ENCODE measurements around the gene MYO1C.

Gene MYO1C

DNA sequence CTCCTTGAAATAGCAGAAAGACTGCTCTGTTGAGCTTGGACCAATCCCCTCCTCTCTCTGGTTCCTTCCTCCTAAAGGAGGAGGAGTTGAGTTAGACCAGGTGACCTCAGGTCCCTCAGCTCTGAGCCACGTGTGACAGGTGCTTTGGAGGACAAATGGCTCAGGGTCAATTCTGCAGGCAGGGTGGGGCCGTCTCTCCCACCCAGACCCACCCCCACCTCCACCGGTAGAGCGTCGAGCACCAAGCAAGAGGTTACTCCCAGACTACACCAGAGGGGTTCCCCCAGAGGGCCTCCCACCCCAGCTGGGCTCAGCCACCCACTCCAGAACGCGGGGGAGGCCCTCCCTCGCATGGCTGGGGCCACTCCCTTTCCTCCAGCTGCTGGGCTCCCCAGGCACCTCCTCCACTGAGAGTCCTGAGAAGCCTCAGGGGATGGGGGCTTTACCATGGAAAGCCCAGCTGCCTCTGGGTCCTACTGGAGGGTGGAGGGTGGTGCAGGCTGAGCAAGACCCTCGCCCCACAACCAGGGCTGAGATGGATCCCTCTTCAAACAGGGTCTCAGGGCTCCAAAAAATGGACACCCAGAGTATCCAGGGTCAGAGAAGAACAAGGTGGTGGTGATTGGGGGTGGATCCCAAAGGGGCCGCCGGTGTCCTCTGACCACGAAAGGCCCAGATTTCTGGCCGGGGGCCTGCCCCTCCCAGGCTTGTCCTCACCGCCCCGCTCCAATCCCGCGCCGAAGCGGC, 7.6 kb downstream of the MYO1C start:
- peak; percentile 61 to 73 (median 66) for DNase-seq

DNA sequence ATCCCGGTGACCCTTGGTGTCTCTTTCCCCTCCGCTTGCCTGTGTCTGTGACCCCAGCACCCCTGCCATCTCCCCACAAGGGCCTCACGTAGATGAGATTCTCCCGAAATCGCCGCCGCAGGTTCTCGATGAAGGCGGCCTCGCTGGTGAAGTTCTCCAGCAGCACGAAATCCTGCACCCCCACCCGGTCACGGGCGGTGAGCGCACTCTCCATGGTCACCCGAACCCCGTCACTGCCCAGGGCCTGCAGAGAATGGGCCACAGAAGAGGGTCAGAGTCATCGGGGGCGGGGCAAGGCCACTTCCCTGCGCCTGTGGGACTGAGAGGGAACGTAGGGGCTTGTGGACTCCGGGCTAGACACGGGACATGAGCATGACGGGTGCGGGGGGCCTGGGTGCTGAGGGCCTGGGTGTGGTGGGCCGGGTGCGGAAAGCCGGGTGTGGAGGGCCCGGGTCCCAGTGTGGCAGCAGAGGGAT, 8.4 kb downstream of the MYO1C start:
- DNase-seq, result no peak

DNA sequence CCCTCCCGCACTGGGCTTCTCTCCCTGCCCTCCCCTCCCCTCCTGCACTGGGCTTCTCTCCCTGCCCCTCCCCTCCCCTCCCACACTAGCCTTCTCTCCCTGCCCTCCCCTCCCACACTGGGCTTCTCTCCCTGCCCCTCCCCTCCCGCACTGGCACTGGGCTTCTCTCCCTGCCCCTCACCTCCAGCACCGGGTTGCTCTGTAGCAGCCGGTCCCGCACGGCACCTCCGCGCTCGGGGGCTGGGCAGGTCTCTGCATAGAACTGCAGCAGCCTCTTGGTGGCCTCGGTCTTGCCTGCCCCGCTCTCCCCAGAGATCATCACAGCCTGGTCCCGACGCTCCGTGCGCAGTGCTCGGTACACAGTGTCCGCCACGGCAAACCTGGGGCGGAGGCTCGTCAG, 9.8 kb downstream of the MYO1C start:
- no peak for DNase-seq

DNA sequence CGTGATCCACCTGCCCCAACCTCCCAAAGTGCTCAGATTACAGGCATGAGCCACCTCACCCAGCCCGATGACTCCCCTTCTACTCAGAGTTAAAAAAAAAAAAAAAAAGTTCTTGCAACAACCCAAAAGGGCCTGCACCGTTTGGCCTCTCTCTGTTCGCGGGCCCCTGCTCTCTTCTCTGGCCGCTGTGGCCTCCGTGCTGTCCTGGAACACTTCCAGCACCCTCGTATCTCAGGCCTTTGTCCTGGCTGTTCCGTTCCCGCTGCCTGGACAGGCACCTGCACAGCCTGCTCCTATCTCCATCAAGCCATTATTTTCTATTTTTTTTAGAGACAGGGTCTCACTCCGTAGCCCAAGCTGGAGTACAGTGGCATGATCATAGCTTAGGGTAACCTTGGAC, 10.8 kb downstream of the MYO1C start:
- no peak for DNase-seq

DNA sequence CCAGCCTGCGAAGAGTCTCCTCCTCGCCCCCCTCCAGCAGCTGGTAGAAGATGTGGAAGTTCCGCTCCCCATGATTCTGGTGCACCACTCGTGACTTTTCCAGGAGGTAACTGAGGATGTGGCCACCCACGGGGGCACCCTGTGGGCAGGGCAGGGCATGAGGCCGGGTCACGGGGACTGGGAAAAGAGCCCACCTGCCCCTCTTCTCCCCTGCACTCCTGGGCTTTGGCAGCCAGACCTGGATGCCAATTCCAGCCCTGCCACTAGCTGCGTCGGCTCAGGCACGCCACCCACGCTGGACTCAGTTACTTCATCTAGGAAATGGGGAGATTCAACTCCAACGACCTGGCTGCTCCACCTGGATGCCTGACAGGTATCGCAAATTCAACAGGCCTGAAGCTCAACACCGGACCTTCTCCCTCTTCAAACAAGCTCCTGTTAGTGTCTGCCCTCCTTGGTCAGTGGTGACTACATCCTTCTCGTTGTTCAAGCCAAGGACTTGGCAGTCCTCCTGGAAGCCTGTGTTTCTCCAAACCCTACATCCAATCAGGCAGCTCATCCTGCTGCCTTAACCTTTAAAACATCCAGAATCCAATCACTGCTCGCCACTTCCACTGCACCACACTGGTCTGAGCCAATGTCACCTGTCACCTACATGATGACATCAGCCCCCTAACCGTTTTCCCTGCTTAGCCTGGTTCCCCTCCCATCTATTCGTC, 11.6 kb downstream of the MYO1C start:
- no peak for DNase-seq

DNA sequence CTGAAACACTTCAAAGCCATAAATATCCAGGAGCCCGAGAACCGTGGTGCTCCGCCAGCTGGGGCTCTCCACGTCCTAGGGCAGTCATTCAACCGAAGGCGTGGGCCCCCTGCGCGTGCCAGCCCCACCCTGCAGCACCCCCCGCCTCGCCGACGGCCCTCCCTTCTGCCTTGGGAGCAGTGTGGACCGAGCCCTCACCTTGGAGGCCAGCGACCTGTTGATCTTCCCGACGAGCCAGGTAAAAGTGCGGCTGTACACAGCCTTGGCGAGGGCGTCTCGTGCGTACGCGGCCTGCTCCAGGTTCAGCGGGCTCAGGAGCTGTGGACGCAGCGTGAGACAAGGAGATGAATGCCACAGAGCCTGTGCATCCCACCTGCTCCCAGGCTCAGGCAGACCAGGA, 14.1 kb downstream of the MYO1C start:
- DNase-seq, result no peak

DNA sequence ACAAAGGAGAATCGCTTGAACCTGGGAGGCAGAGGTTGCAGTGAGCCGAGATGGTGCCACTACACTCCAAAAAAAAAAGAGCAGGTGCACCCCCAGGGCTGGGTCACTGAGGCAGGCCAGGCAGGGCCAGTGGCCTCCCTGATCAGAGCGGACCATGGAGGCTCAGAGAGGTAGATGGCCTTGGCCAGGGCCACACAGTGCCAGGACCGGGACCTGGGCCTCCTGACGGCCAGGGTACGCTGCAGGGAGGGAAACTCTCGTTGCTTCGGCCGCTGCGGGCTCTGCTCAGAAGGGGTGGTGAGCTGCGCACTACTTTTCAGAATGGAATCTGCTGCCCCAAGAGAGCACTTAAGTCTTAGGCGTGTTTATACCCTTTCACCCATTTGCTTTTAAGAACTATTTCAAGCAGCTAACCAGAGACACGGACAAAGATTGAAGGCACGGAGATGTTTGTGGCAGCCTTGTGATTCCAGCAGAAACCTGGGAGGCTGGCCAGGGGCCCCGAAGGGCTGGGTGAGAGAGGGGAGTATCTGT, 17.1 kb downstream of the MYO1C start:
- no peak for DNase-seq

DNA sequence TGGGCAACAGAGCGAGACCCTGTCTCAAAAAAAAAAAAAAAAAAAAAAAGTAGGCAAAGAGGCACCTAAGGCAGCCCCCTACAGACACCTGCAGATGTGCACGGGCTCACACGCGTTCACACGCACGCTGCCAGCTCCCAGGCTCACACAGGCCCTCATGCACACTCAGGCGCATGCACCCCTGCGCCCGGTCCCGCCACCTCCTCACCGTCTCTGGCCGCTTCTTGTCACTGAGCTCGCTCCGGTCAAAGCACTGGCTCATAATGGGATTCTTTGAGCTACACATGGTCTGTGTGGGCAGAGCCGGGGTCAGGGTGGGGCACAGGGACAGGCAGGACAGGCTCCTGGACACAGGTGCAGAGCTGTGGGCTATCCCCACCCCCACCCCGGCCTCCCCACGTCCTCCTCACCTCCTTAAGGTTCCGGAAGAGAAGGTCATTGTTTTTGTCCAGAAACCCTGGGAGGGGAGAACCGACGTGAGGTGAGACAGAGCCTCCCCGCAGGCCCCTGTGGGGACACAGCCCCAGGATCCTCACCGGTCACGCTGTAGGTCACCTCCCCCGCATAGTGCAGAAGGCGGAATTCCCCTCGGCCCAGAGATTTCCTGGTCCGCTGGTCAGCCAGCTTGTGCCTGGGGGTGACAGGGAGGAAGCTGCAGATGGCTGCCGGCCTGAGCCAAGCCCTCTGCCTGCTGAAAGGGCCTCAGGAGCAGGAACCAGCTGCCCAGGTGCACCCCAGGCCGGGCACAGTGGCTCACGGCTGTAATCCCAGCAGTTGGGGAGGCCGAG, 17.9 kb downstream of the MYO1C start:
- peak; percentile 46 to 67 (median 49) for DNase-seq

DNA sequence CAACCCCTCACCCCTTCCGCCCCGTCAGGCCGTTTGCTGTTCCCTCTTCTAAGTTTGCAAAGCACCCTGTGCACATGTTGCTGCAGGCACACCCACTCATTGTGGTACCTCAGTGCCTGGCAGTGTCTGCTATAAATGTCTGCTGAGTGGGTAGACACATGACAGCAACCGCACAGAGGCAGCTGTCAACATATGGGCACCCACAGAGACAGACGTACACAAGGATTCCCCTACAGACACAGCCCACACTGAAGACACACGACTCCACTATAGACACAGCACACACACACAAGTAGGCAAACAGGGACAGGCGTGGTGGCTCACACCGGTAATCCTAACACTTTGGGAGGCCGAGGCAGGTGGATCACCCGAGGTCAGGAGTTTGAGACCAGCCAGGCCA, 18.6 kb downstream of the MYO1C start:
- peak; percentile 77 to 80 (median 79) for DNase-seq

DNA sequence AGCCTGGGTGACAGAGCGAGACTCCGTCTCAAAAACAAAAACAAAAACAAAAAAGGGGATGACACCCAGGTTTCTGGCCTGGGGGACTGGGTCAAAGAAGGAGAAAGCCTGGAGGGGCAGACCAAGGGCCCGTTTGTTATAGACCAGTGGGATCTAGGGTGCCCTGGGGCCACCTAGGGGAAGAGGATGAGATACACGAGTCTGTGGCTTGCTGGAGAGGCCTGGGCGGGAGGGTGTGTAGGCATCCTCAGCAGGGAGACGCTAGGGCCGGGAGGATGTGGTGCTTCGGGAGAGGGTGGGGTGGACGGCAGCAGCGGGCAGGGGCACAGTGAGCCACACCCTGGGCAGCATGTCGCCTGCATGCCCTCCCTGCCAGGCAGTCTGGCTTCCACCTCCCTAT, 19.3 kb downstream of the MYO1C start:
- DNase-seq, result peak in 2 of 3 donors; percentile 44 to 52

DNA sequence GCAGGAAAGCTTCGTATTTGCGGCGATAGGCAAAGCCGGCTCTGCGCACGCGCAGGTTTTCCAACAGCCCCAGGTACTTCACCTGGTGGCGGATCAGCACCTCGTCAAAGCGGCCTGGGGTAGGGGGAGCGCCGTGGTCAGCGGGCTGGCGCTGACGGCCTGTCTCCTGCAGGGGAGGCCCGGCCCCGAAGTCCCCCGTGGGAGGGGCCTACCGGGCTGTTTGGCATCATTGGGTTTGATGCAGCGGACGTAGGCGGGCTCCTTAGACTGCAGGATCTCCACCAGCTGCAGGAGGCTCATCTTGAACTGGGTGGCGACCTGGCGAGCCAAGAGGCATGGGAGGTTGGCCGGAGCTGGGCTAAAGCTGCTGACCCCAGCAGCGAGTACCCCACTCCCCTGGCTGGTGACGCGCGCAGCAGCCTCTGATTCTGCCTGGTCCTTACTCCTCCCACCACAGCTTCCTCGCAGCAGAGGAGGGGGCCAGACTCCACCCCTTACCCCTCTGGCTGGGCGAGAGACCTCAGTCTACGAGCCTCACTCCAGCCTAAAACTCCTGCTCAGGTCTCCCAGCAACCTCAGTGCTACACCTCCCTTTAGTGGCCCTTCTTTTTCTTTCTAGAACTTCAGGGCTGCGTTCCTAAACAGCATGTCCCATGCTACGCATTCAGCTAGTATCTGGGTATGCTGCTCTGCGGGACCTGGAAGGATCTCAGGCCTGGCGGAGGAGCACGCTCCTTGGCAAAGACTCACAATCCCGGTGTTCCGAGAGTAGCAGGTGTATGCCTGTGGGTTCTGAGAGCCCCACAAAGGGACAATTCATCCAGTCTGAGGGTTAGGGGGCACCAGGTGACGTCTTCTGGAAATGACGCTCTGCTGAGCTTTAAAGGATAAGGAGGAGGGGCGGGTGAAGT, 20.3 kb downstream of the MYO1C start:
- DNase-seq, result no peak

DNA sequence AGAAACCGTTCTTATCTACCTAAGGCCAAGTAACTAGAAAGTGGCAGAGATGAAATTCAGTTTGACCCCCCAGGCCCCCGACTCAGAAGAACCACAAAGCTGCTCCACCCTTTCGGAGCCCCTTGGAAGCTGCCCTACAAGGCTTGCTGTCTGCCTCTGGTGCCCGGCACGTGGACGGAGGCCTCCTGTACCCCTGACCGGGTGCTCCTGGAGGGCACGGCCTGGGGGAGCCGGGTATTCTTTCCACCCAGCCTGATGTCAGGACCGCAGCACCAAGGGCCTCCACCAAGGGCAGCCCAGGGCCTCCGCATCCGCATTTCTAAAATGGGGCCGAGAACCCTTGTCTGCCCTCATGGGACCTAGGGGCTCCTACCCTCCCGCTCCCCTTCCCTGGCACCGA, 21.0 kb downstream of the MYO1C start:
- no peak for DNase-seq

DNA sequence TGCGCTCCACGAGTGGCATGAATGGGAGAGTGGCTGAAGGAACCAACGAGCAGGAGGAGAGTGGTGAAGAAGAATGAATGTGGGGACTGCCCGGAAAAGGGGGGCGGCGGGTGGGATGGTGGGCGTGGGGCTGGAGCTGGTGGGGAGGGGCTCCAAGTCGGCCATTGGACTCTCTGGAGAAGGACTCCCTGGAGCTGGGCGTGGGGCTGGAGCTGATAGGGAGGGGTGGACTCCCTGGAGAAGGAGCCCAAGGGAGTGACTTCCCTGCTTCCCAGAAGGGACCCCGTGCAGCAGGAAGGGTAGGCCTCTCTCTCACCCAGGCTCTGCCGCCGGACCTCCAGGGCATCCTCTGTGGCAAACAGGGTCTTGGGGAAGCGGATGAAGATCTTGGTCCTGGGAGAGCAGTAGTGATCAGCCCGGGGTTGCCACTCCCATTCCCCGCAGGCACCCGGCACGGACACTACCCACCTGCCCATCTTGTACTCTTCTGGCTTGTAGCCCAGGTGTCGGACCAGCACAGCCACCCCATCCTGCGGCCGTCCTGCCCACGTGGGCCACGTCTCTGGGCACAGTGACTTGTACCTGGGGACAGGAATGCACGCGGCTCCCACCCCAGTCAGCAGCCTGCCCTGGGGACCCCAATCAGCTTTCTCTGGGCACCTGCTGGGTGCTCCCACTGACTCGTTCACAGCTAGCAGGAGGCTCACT, 21.6 kb downstream of the MYO1C start:
- DNase-seq, result no peak

DNA sequence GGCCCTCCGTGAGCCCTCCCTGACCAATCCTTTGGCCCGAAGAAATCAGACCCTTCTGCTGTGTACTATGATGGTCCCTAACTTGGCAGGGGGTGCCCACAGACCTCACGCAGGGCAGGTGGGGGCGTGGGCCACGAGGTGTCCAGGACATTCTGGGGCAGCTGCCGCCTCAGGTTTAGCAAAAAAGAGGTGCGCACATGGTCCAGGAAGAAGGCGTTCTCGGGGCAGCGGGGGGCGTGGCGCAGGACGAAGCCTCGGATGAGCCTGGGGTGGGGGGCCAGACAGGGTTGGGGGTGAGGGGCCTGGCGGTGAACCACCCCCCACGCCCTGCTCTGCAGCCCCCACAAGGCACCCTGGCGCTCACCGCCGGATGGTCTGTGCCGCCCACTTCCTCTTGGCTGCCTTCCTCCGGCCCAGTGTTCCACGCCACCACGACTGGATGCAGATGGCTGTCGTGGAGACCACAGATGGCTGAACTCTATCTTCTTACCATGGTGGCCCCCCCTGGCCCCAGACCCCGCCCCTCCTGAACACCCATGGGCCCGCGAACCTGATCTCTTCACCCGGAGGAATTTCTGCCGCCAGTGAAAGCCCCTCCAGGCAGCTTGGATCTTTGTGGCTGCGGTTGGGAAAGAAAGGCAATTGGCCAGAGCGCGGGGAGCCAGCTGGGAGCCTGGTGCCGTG, 22.3 kb downstream of the MYO1C start:
- DNase-seq, result no peak

DNA sequence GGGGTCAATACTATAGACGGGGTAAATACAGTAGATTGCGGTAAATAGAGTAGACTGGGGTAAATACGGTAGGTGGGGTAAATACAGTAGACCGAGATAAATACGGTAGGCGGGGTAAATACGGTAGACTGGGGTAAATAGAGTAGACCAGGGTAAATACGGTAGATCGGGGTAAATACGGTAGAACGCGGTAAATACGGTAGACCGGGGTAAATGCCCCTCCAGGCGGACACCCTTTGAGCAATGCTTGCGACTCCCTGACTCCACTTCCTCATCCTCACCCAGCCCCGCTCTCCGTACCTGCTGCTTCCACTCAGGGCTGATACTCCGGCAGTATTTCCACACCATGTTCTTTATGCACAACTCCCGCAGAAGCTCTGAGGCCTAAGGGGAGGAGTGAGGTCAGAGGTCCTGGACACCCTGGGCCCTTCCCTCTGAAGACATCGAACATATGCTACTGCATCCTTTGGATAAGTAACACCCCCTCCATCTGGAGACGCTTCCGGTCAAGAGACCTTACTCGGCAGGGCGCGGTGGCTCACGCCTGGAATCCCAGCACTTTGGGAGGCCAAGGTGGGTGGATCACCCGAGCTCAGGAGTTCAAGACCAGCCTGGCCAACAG, 23.1 kb downstream of the MYO1C start:
- no peak for DNase-seq

DNA sequence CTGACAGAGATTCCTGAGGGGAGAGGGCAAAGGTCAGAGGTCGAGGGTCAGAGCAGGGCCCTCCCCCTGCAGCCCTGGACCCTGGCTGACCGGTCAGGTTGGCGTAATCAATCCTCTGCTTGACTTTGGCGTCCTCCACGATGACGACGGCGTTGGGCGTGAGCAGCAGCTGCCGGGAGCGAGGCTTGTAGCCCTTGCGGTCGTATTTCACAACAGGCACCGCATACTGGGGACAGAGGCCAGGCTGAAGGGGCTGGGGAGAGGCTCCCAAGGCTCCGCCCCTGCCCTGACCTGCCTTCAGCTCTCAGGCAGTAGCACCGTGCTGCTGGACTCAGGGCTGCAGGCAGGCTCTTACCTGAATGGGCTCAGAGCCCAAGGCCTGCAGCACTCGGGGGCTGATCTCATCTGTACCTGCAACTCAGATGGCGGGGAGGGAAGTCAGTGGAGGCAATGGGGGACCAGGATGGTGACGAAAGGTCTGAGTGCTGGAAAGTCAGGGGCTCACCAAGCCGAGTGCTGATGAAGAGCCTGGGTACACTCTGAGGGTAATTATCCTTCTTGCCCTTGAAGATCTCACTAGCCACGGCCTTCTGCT, 24.5 kb downstream of the MYO1C start:
- DNase-seq, result peak; percentile 43 to 54 (median 47)

DNA sequence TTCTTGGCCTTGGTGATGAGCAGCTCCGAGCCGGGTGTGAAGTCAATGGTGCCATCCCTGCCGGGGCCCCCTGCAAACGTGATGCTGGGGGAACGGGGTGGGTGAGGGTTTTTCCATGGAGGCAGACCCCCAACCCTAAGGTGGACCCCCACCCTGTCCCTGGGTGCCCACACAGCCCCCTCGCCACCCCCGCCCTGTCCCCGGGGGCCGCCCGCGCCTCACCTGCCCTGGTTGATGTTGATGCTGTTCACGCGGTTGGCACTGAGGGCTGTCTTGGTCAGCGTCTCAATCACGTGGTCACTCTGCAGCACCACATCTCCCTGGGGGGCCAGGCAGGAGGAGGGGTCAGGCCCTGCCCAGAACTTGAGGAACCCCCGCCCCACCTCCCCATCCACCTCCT, 25.2 kb downstream of the MYO1C start:
- no peak for DNase-seq

DNA sequence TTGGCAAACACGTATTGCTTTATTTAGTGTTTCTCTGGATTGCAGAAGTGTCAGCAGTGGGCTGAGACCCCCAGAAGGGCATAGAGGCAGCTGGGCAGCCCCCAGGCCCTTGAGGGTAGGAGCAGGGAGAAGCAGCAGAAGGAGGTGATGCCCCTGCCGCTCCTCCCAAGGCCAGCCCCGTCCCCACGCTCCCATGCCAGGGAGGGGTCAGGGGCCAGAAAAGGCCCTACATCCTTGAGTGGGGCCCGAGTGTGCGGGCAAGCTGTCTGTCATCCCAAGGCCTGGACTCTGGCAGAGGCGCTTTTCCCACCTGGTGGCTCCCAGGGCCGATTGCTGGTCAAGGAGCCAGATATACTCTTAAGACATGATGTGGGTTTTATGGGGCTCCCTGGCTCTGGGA, 28.3 kb downstream of the MYO1C start:
- DNase-seq, result no peak

DNA sequence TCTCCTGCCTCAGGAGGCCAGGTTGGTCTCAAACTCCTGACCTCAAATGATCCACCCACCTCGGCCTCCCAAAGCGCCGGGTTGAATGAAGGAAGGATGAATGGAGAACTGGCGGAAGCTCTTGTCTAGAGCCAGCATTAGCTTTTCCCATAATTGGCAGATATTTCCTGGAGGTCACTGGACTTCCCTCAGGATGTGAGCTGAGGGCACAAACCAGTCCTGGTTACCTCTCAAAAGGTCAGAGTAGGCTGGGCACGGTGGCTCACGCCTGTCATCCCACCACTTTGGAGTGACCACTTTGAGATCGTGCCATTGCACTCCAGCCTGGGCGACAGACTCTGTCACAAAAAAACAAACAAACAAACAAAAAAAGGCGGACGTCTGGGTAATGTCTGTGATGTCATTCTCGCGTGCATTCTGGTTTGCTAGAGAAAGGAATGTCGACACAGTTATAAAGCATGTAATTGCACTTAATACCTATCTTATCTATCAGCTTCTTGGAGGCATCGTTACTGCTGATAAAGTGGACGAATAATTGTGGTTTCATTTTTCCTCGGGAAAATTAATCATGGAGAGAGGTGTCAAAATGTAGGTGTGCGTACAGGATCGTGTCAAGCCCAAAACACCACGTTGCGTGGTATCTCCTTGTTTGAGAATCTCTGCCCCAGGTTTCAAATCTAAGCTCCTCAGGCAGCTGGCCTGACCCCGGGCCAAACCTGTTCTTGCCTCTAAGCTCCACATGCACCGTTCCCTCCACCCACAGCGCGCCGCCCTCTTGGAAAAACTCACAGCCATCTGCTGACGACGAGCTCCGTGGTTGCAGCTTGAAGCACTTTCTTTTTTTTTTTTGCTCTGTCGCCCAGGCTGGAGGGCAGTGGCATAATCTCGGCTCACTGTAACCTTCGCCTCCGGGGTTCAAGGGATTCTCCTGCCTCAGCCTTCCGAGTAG, 30.0 kb downstream of the MYO1C start:
- DNase-seq, result peak; percentile 33 to 35 (median 35)
